ENCODE results near the gene CUEDC1.

CUEDC1 gene

DNA sequence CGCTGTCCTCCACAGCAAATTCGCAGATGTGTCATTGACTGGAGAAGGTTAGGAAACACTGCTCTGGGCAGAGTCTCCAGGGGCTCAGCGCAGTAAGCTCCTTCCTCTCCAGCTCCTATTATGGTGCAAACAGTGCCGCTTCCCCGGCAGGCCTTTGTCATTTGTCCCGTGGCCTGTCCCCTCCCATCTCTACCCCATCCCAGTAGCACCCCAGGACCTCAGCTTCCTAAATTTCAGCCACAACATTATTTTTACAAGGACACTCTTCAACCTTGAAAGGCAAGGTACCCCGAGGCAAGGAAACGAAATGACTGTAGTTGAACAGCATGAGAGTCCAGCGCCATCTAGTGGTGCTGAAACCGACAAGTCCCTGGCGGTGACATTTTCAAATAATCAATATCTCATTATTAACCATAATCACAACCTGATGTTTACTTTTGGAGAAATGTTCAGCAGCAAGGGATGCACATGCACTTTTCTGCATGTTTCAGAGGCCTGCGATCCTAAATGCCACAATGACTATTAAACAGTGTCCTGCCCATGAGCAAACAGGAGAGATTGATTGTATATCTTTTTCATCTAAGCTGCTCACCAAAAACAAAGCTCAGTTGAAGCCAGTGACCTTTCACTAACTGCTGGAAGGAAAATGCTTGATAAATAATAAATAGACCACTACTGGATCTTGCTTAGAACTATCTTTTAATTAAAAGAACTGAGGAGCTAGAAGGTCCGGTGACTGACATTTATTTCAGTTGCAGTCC, 121.9 kb downstream of the CUEDC1 start:
- Histone ChIP-seq H3K4me3 (replicated peaks; ENCODE audit: insufficient read depth, low read length) (peak overlapping the region; percentile 34), H3K27ac (replicated peaks) (peak overlapping the region; percentile 53), H3K27me3 (ENCODE audit: insufficient read depth, poor library complexity, severe bottlenecking) (no peaks in the 10 kb centered on the region)
- TF ChIP-seq, protein P1, sequence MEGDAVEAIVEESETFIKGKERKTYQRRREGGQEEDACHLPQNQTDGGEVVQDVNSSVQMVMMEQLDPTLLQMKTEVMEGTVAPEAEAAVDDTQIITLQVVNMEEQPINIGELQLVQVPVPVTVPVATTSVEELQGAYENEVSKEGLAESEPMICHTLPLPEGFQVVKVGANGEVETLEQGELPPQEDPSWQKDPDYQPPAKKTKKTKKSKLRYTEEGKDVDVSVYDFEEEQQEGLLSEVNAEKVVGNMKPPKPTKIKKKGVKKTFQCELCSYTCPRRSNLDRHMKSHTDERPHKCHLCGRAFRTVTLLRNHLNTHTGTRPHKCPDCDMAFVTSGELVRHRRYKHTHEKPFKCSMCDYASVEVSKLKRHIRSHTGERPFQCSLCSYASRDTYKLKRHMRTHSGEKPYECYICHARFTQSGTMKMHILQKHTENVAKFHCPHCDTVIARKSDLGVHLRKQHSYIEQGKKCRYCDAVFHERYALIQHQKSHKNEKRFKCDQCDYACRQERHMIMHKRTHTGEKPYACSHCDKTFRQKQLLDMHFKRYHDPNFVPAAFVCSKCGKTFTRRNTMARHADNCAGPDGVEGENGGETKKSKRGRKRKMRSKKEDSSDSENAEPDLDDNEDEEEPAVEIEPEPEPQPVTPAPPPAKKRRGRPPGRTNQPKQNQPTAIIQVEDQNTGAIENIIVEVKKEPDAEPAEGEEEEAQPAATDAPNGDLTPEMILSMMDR (IDR thresholded peaks at IDR 0.05; ENCODE audit: insufficient read depth, low read length), result peak; percentile 92
- TF ChIP-seq, protein P2, sequence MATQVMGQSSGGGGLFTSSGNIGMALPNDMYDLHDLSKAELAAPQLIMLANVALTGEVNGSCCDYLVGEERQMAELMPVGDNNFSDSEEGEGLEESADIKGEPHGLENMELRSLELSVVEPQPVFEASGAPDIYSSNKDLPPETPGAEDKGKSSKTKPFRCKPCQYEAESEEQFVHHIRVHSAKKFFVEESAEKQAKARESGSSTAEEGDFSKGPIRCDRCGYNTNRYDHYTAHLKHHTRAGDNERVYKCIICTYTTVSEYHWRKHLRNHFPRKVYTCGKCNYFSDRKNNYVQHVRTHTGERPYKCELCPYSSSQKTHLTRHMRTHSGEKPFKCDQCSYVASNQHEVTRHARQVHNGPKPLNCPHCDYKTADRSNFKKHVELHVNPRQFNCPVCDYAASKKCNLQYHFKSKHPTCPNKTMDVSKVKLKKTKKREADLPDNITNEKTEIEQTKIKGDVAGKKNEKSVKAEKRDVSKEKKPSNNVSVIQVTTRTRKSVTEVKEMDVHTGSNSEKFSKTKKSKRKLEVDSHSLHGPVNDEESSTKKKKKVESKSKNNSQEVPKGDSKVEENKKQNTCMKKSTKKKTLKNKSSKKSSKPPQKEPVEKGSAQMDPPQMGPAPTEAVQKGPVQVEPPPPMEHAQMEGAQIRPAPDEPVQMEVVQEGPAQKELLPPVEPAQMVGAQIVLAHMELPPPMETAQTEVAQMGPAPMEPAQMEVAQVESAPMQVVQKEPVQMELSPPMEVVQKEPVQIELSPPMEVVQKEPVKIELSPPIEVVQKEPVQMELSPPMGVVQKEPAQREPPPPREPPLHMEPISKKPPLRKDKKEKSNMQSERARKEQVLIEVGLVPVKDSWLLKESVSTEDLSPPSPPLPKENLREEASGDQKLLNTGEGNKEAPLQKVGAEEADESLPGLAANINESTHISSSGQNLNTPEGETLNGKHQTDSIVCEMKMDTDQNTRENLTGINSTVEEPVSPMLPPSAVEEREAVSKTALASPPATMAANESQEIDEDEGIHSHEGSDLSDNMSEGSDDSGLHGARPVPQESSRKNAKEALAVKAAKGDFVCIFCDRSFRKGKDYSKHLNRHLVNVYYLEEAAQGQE (IDR thresholded peaks at IDR 0.05; ENCODE audit: insufficient replicate concordance, low read depth), result no peak
- DNase-seq (ENCODE audit: low read depth in 1 of 2, low spot score in 1 of 2), result peak; percentile 70 to 79

DNA sequence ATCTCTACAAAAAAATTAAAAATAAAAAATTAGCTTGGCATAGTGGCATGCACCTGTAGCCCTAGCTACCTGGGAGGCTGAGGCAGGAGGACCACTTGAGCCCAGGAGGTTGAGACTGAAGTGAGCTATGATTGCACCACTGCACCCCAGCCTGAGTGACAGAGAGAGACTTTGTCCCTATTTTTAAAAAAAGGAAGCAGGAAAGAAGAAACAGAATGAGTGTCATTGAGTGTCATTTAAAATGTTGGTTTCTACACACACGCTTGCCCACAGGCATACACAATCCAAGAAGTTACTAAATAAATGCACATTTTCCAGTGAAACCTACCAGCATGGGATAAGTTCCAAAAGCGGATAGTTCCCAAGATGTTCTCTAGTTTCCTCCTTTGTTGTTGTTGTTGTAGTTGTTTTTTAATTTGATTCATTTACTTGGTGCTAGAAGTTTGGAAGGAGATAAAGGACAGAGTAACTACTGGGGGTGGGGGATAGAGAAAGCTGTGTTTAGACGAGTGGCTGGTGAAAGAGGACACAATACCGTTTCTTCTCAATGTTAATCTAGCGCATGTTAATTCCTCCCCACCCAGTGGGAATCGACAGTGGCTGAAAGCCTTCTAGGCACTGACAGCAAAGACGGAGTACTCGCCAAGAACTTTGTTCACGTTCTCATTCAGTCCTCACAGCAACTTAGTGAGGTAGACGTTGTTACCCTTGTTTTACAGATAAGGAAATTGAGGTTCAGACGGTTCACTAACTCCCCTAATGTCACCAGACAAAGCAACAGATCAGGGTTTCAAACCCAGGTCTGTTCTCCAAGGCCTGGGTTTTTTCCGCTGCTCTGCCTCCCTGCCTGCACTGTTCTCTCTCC, 122.7 kb downstream of the CUEDC1 start:
- Histone ChIP-seq H3K27ac (replicated peaks) (peak overlapping the region; percentile 53), H3K27me3 (ENCODE audit: insufficient read depth, poor library complexity, severe bottlenecking) (no peaks in the 10 kb centered on the region), H3K4me3 (replicated peaks; ENCODE audit: insufficient read depth, low read length) (peak overlapping the region; percentile 34)
- TF ChIP-seq, protein P2 (IDR thresholded peaks at IDR 0.05; ENCODE audit: insufficient replicate concordance, low read depth), result no peak
- TF ChIP-seq SPI1 (IDR thresholded peaks at IDR 0.05; ENCODE audit: borderline replicate concordance, low read depth), result peak; percentile 46; the same call in 1 of the 2 replicates
- peak in 1 of 2 experiments; percentile 52 for DNase-seq (ENCODE audit: low read depth in 1 of 2, low spot score in 1 of 2)

DNA sequence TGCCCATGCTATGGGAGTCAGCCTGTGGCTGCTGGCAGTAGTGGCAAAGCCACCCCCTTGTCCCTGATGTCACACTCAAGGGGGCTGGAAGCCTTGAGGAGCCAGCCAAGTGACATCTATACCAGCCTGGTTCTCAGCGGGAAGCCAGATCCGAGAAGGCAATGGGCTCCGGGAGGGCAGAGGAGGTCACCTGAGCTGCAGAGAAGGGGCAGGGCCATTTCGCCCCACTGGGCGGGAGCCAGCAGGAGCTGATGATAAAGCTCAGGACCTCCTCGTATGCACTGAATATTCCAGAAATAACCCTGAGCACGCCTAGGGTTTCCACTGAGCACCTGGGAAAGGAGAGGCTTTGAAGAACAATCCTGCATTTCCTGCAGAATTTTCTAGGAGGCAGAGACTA, 124.3 kb downstream of the CUEDC1 start:
- DNase-seq (ENCODE audit: low read depth in 1 of 2, low spot score in 1 of 2), result no peak
- TF ChIP-seq POLR2AphosphoS5 (IDR thresholded peaks at IDR 0.05; ENCODE audit: low read depth) (no peak), SPI1 (IDR thresholded peaks at IDR 0.05; ENCODE audit: borderline replicate concordance, low read depth) (no peak), GABPA (IDR thresholded peaks at IDR 0.05; ENCODE audit: low read depth) (no peak)
- TF ChIP-seq, protein P2 (IDR thresholded peaks at IDR 0.05; ENCODE audit: insufficient replicate concordance, low read depth), result no peak
- TF ChIP-seq, protein P1 (IDR thresholded peaks at IDR 0.05; ENCODE audit: insufficient read depth, low read length), result no peak
- Histone ChIP-seq H3K4me3 (replicated peaks; ENCODE audit: insufficient read depth, low read length) (no peak overlapping the region), H3K27me3 (ENCODE audit: insufficient read depth, poor library complexity, severe bottlenecking) (no peaks in the 10 kb centered on the region), H3K27ac (replicated peaks) (no peak overlapping the region)

Measured in HL-60 (cell line).